GM12878 (cell line): Measurements from ENCODE around the gene SRXN1. TPM values are rescaled to one million over a fixed set of nuclear protein-coding genes. Genes with fewer than 3 reads are reported as not detected.

Experiments used
- ATAC-seq: fragments of 200-7000 bp; cut with Tn5 transposase; 3 replicates; pipeline ENCODE4 v1.9.1; 2020; ENCODE audit warnings: mild to moderate bottlenecking, moderate library complexity
- BruUV-seq: library from RNA; stranded (reverse); fragments of 400-500 nt; replicated peaks from 2 replicates; lab custom pipeline; 2021; lab: Mats Ljungman, UMichigan
- CTCF ChIA-PET: fragments of 300-600 bp; sonication (Branson Sonifier 250); formaldehyde crosslinking; extraction: SDS; loops from one replicate; lab custom pipeline; 2021; ENCODE audit warnings: inconsistent platforms; lab: Yijun Ruan, JAX
- POLR2A ChIA-PET: fragments of 350-600 bp; formaldehyde crosslinking; extraction: SDS; loops from one replicate; lab custom pipeline; 2021; ENCODE audit warnings: inconsistent platforms; lab: Charles Lee
- RAD21 ChIA-PET: fragments of 300-600 bp; sonication (Branson Sonifier 250); formaldehyde crosslinking; loops from one replicate; lab custom pipeline; 2023; ENCODE audit warnings: antibody characterized with exemption; ENCODE audit not compliant: unreplicated experiment; lab: Charles Lee
- SMC1A ChIA-PET: fragments of 300-600 bp; sonication (Branson Sonifier 250); formaldehyde crosslinking; loops from one replicate; lab custom pipeline; 2023; ENCODE audit not compliant: unreplicated experiment, uncharacterized antibody; lab: Charles Lee
- DNase-seq: peaks from one replicate; pipeline ENCODE4 v3.0.0-alpha.2; 2011; ENCODE audit warnings: low read depth, low spot score
- FAIRE-seq: peaks from 3 replicates; lab custom pipeline; 2011; peaks lifted over from hg19 to GRCh38; lab: Jason Lieb, UNC
- H2AFZ ChIP-seq: 2 replicates; pipeline ENCODE4 v1.6.0; 2011; ENCODE audit warnings: low read depth, low read length, control low read depth; ENCODE audit not compliant: control insufficient read depth
- H3K27ac ChIP-seq: 2 replicates; pipeline ENCODE4 v1.5.1; 2011; ENCODE audit warnings: control low read depth; ENCODE audit not compliant: control insufficient read depth, insufficient read depth
- H3K27me3 ChIP-seq, 2 experiments: replicated peaks in 1 of 2; 2 replicates each; pipeline versions ENCODE4 v1.6.0 to v1.6.1; 2011; ENCODE audit warnings: low read length in 1 of 2; ENCODE audit not compliant: control insufficient read depth in 2 of 2, insufficient read depth in 2 of 2
- H3K36me3 ChIP-seq, 2 experiments: 2 replicates each; pipeline ENCODE4 v1.5.1; 2011; ENCODE audit warnings: low read length in 1 of 2; ENCODE audit not compliant: control insufficient read depth in 2 of 2, insufficient read depth in 2 of 2
- H3K4me1 ChIP-seq: 2 replicates; pipeline ENCODE4 v1.6.1; 2011; ENCODE audit warnings: mild to moderate bottlenecking, low read length, moderate library complexity, mixed read lengths; ENCODE audit not compliant: control insufficient read depth, insufficient read depth
- H3K4me2 ChIP-seq: 2 replicates; pipeline ENCODE4 v1.6.0; 2011; ENCODE audit warnings: control low read depth; ENCODE audit not compliant: control insufficient read depth, insufficient read depth
- H3K4me3 ChIP-seq: fragments of 200-600 bp; sonication (generic); 2 replicates; pipeline ENCODE4 v1.5.1; 2016
- H3K79me2 ChIP-seq: 2 replicates; pipeline ENCODE4 v1.6.0; 2011; ENCODE audit warnings: low read length; ENCODE audit not compliant: control insufficient read depth, insufficient read depth
- H3K9ac ChIP-seq: 2 replicates; pipeline ENCODE4 v1.8.0; 2011; ENCODE audit warnings: low read length, control low read depth, mixed read lengths; ENCODE audit not compliant: control insufficient read depth, insufficient read depth
- H3K9me3 ChIP-seq: replicated peaks from 3 replicates; pipeline ENCODE4 v1.5.1; 2011; ENCODE audit warnings: mild to moderate bottlenecking, low read length; ENCODE audit not compliant: control insufficient read depth, insufficient read depth
- H4K20me1 ChIP-seq: 2 replicates; pipeline ENCODE4 v1.6.0; 2011; ENCODE audit not compliant: control insufficient read depth, insufficient read depth
- BHLHE40 ChIP-seq, 2 experiments: fragments of 450-650 bp in 1 of 2; IDR thresholded peaks; 2 replicates each; pipeline ENCODE4 v1.6.1; 2011 to 2017; ENCODE audit warnings: low read depth in 2 of 2, borderline replicate concordance in 1 of 2, improper control_type of control experiment in 1 of 2, low read length in 1 of 2, mild to moderate bottlenecking in 1 of 2
- CEBPZ ChIP-seq: fragments of 150-350 bp; IDR thresholded peaks from 2 replicates; pipeline ENCODE4 v1.6.1; 2016; ENCODE audit warnings: low read depth, low read length
- CHD1 ChIP-seq: IDR thresholded peaks from 2 replicates; pipeline ENCODE4 v1.6.1; 2012; ENCODE audit warnings: low read depth, low read length, improper control_type of control experiment
- CHD4 ChIP-seq: fragments of 200-600 bp; sonication (generic); IDR thresholded peaks from 2 replicates; pipeline ENCODE4 v1.6.1; 2016; ENCODE audit warnings: mild to moderate bottlenecking
- EED ChIP-seq: sonication (generic); IDR thresholded peaks from 2 replicates; pipeline ENCODE4 v1.6.1; 2016; ENCODE audit warnings: antibody characterized with exemption, low read depth
- ELK1 ChIP-seq: IDR thresholded peaks from 2 replicates; pipeline ENCODE4 v1.6.1; 2012; ENCODE audit warnings: low read depth, low read length, improper control_type of control experiment
- GATAD2B ChIP-seq: fragments of 450-650 bp; conservative IDR thresholded peaks from 2 replicates; pipeline ENCODE4 v1.6.1; 2017; ENCODE audit warnings: low read depth, mild to moderate bottlenecking, moderate library complexity
- JUNB ChIP-seq: IDR thresholded peaks from 2 replicates; pipeline ENCODE4 v1.6.1; 2016; ENCODE audit warnings: antibody characterized with exemption, mild to moderate bottlenecking
- NFIC ChIP-seq: IDR thresholded peaks from 2 replicates; pipeline ENCODE4 v1.6.1; 2012; ENCODE audit warnings: low read depth, mild to moderate bottlenecking, inconsistent platforms, low read length, moderate library complexity
- NFYA ChIP-seq: IDR thresholded peaks from 2 replicates; pipeline ENCODE4 v1.6.1; 2011; ENCODE audit warnings: low read depth, mild to moderate bottlenecking, low read length, improper control_type of control experiment, borderline replicate concordance
- NFYB ChIP-seq: IDR thresholded peaks from 2 replicates; pipeline ENCODE4 v1.6.1; 2011; ENCODE audit warnings: low read depth, mild to moderate bottlenecking, low read length, improper control_type of control experiment, moderate library complexity; ENCODE audit not compliant: insufficient read depth
- RFX5 ChIP-seq: IDR thresholded peaks from 2 replicates; pipeline ENCODE4 v1.6.1; 2011; ENCODE audit warnings: low read depth, low read length, improper control_type of control experiment
- SMARCA5 ChIP-seq: fragments of 450-650 bp; IDR thresholded peaks from 2 replicates; pipeline ENCODE4 v1.6.1; 2017; ENCODE audit warnings: mild to moderate bottlenecking
- SP1 ChIP-seq: IDR thresholded peaks from one replicate; pipeline ENCODE4 v1.6.1; 2011; ENCODE audit warnings: low read depth, low read length
- TCF3 ChIP-seq: IDR thresholded peaks from 2 replicates; pipeline ENCODE4 v1.6.1; 2012; ENCODE audit warnings: low read depth, mild to moderate bottlenecking, low read length, borderline replicate concordance; ENCODE audit not compliant: insufficient read depth
- WRNIP1 ChIP-seq: IDR thresholded peaks from 2 replicates; pipeline ENCODE4 v1.6.1; 2011; ENCODE audit warnings: low read depth, low read length, improper control_type of control experiment, borderline replicate concordance
- YBX1 ChIP-seq: fragments of 450-650 bp; IDR thresholded peaks from 2 replicates; pipeline ENCODE4 v1.6.1; 2016; ENCODE audit warnings: antibody characterized with exemption
- YY1 ChIP-seq: IDR thresholded peaks from 2 replicates; pipeline ENCODE4 v1.6.1; 2011; ENCODE audit warnings: low read depth, mild to moderate bottlenecking, low read length
- ZNF217 ChIP-seq: fragments of 450-650 bp; IDR thresholded peaks from 2 replicates; pipeline ENCODE4 v1.6.1; 2017; ENCODE audit warnings: antibody characterized with exemption, mild to moderate bottlenecking
- WGBS: methylation state at CpG from one replicate; pipeline ENCODE4 v1.1.6; 2016; ENCODE audit warnings: low lambda C conversion rate; ENCODE audit not compliant: insufficient replicate concordance, insufficient coverage; ENCODE audit errors: missing lambda C conversion rate; 5-methylcytosine and 5-hydroxymethylcytosine counted together
- in situ Hi-C: fragments of 300-500 bp; cut with MboI; formaldehyde crosslinking; loops from 9 replicates; pipeline ENCODE4 v1.14.3; 2018; ENCODE audit warnings: mixed read lengths
- intact Hi-C: fragments of 100-400 bp; cut with micrococcal nuclease; formaldehyde crosslinking; loops from one replicate; pipeline ENCODE4 v1.14.2; 2022; ENCODE audit not compliant: unreplicated experiment
- polyA plus RNA-seq, 11 experiments: library from polyadenylated mRNA; depleted of rRNA in 4 of 11; unstranded in 6 of 11; stranded (reverse) in 5 of 11; fragments of >200 nt; fragmentation: Nextera tagmentation in 4 of 11; fragmentation: Illumina TruSeq in 1 of 11; extraction: Ambion mirVana in 4 of 11; extraction: Trizol in 1 of 11; gene quantifications; 1 replicate in 1 of 11; 2 replicates in 10 of 11; pipeline versions ENCODE4 v1.2.1 to v1.2.3, GENCODE V29; 2011 to 2016; ENCODE audit warnings: inconsistent platforms in 2 of 11, missing spikeins in 2 of 11, low read depth in 1 of 11
- total RNA-seq, 4 experiments: library from RNA; depleted of rRNA in 3 of 4; stranded (reverse); fragments of >200 nt in 3 of 4; fragmentation: Illumina TruSeq in 1 of 4; extraction: Trizol in 1 of 4; gene quantifications; 2 replicates each; pipeline versions ENCODE4 v1.2.1 to v1.2.3, GENCODE V29; 2013 to 2021

The SRXN1 gene
- total and polyA plus RNA-seq, 10 of the 15 experiments (the other 5 are each of a cell fraction or from before 2014, with no cell fraction given), result 4.1 to 20.5 (median 15.6) TPM

- peaks cover 0 to 4% of the 10 kb centered on the region in 2 experiments; a peak in 3 of 4 replicates for H3K36me3 ChIP-seq
- no peak overlapping the region for H3K4me2 ChIP-seq
- WGBS, result 82% methylated on average over 11 of the region's 11 CpGs
- intact Hi-C loops, result loop anchor here (1.0 kb wide), 2 partner anchors 84 to 291 kb away; no protein-coding TSS in a partner anchor
- no peaks in the 10 kb centered on the region for H3K79me2 ChIP-seq
- POLR2A ChIA-PET, result interaction anchor here (1.1 kb wide), 1 partner anchor 83 kb away, joined by 3 read pairs; no protein-coding TSS in a partner anchor
- H3K4me1 ChIP-seq, result no peaks in the 10 kb centered on the region
- H3K4me3 ChIP-seq, result no peak overlapping the region
- no peak overlapping the region for H2AFZ ChIP-seq
- CTCF ChIA-PET, result interaction anchor here (0.6 to 7.5 kb wide), 40 partner anchors 11 to 1884 kb away, joined by 3 to 190 read pairs (median 5); partner anchors contain the start of gene CSNK2A1
- no peak overlapping the region for H3K9ac ChIP-seq
- in situ Hi-C loops, result loop anchor here (5.0 kb wide), 2 partner anchors 83 to 293 kb away; no protein-coding TSS in a partner anchor
- H3K9me3 ChIP-seq, result no peaks in the 10 kb centered on the region
- DNase-seq (no peak), FAIRE-seq (no peak), ATAC-seq (no peak)
- H3K27ac ChIP-seq, result no peak overlapping the region
- no peaks in the 10 kb centered on the region for H4K20me1 ChIP-seq
- no peaks in the 10 kb centered on the region for H3K27me3 ChIP-seq
- RAD21 ChIA-PET, result interaction anchor here (0.7 to 4.3 kb wide), 19 partner anchors 22 to 311 kb away, joined by 3 to 35 read pairs (median 5); partner anchors contain the start of gene CSNK2A1
- no TSS peak for BruUV-seq
- SMC1A ChIA-PET, result interaction anchor here (0.8 to 5.2 kb wide), 21 partner anchors 11 to 290 kb away, joined by 3 to 75 read pairs (median 5); partner anchors contain the start of gene CSNK2A1
- TF ChIP-seq YY1, result no peak
- TF ChIP-seq SP1, result no peak
- TF ChIP-seq ZNF217, result no peak
- TF ChIP-seq RFX5, result no peak
- TF ChIP-seq GATAD2B, result no peak
- no peak for TF ChIP-seq CHD4
- TF ChIP-seq ELK1, result no peak
- TF ChIP-seq NFYA, result no peak
- TF ChIP-seq CEBPZ, result no peak
- TF ChIP-seq BHLHE40 (IDR thresholded peaks at IDR 0.05; ENCODE audit: borderline replicate concordance in 1 of 2, low read depth in 2 of 2, low read length in 1 of 2), result no peak
- TF ChIP-seq EED, result no peak
- no peak for TF ChIP-seq SMARCA5
- no peak for TF ChIP-seq CHD1
- no peak for TF ChIP-seq NFIC
- no peak for TF ChIP-seq YBX1
- no peak for TF ChIP-seq TCF3
- TF ChIP-seq WRNIP1, result no peak
- TF ChIP-seq NFYB, result no peak
- no peak for TF ChIP-seq JUNB
- TF ChIP-seq, all 136 proteins: peak for 0
These were observed 8.2 kb downstream of the SRXN1 start for GRCh38 chr20:644692-645317.
